HG03521 (cell line): ENCODE measurements around the gene SLC6A7.
"Not testable (repeated sequence)": the region's sequence is repeated elsewhere in the genome, so short reads cannot be mapped to it uniquely, and the experiment has no call there.

Experiments used
- ATAC-seq: cut with Tn5 transposase; IDR thresholded peaks from one replicate; pipeline ENCODE4 v1.9.1; 2021; ENCODE audit warnings: mild to moderate bottlenecking, moderate library complexity; ENCODE audit not compliant: unreplicated experiment

The SLC6A7 gene

DNA sequence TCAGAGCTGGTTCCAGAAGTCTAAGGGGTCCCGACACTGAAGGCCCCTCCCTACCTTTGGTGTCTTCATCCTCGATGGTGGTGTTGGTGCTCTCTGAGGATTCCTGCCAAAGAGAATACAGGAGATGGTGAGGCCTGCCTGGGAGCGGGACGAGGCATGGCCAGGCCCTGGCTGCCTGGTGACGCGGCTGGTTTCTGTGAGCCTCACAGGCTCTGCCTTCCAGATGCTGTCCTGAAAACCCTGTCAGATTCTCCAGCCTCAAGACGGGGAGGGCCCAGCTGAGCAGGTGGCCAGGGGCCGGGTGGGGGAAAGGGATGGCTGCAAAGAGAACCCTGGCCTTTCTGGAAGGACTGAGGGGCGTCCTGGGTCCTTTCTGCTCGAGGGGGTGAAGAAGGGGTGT is 48.8 kb downstream of the SLC6A7 start:
- no peak for ATAC-seq

DNA sequence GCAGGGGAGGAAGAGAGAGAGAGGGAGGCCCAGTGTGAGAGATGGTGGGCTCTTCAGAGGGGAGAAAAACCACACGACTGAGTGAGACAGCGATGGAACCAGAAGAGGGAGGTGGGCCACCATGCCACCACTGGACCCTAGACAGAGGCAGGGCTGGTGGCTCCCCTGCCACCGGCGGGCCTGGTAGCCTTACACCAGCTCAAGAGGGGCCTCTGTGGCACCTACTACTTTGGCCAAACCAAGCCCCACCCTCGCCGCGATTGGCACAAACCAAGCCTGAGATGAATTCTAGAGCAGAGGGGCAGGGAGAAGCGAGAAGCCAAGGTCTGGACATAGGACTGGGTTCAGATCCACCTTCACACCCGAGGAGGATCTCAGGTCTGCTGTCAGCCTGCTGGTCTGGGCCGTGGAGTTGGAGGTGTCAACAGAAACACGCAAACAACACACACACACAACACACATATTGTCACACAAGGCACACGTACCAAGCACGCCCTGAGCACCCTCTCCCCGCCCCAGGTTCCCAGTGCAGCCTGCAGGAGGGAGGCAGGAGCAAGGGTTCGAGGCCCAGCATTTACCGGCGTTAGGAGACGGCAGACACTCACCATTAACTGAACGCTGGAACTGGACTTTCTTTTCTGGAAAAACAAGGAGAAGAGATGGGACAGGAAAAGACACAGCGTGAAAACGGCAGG is 49.4 kb downstream of the SLC6A7 start:
- ATAC-seq: no peak

DNA sequence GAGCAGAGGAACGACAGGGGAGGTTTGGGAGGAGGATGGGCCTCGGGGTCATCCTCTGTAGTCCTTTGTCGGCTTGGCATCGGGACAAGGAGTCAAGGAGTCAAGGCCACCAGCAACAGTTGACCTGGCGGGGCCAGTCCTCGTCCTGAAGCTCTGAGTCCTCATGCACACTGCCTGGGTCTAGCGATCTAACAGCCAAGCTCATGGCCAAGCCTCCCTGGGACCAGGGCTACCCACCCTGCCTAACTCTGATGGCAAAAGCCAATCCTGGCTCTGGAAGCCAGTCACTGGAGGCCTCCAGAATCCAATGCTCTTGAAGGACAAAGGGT is 49.9 kb downstream of the SLC6A7 start:
- no peak for ATAC-seq

DNA sequence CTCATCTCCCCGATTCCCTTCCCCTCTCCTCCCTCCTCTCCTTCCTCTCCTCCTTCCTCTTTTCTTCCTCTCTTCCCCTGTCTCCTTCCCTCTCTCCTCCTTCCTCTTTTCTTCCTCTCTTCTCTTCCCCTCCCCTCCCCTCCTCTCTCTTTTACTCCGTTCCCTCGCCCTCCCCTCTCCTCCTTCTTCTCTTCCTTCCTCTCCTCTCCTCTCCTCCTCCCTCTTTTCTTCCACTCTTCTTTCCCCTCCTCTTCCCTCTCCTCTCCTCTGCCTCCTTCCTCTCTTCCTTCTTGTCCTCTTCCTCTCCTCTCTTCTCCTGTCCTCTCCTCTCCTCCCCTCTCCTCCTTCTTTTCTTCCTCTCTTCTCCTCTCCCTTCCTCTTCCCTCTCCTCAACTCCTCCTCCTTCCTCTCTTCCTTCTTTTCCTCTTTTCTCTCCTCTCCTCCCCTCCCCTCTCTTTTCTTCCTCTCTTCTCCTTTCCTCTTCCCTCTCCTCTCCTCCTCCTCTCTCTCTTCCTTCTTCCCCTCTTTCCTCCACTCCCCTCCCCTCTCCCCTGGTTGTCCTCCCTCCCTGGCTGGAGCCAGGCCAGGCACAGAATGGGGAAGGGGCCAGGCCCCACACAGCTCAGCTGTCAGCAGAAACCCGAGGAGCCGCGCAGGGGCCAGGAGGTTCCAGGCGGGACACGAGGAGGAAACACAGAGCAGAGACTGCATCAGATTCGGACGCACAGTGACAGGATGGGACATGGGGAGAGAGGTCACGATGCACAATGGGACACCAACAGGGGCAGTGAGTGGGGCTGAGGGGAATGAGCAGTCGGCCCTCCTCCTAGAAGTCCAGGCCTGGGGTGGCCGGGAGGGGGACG is 51.7 kb downstream of the SLC6A7 start:
- ATAC-seq: no peak

DNA sequence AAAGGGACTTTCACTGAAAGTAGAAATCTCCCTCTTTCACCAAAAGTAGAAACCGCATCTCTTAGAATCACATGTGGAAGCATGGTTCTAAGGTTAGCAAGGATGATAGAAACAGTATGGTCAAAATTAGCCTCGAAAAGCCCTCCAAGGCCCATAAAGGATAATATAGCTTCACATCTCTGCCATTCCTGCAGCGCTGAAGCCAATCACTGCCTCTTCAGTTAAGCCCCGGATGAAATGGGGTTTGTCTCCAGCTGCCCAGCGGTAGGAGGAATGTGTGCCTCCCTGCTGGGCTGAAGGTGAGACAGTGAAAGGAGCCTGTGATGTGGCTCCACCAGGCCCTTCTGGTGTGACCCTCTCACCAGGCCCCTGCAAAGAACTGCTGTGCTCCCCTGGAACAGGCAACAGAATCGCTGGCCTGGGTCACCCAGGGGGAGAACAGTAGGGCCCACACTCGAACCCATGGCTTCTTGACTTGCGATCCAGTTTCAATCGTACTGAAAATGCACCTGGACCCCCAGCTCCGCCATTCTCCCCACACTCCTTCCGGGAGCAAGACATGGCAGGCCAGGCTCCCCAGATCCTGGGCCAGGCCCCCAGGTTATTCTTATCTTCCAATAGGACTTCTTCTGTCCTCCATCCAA is 52.5 kb downstream of the SLC6A7 start:
- no peak for ATAC-seq

DNA sequence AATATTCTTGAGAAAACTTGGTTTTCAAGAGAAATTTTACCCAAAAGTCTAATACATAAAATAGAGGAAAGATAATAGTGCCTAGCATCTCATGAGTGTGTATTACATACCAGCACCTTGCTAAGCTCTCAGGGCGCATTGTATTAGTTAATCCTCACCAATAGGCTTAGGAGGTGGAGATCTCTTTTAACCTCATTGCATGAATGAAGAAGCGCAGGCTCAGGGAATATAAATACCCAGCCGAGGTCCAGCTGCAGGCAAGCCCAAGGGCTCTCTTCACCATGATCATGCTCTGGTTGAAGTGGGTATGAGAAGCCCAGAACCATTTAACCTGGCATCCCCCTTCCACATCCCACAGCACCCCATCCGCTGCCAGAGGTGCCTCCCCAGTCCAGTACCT is 53.7 kb downstream of the SLC6A7 start:
- no peak for ATAC-seq

DNA sequence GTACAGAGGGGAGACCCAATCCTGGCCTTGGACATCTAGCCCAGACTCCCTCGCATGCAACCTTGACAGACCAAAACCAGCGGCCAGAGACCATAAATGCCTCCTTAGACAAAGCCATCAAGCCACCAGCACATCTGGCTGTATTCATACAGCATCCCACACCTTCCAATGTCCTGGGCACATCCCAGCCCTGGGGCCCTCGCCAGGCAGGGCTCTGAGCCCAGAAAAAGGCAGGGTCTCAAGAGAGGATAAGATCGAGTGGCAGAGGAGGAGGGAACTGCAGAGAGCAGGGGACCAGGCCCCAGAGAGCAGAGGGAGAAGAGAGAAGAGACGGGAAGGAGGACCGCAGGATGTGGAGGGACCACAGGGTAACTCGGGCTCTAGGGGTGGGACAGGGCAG is 54.3 kb downstream of the SLC6A7 start:
- ATAC-seq: no peak

DNA sequence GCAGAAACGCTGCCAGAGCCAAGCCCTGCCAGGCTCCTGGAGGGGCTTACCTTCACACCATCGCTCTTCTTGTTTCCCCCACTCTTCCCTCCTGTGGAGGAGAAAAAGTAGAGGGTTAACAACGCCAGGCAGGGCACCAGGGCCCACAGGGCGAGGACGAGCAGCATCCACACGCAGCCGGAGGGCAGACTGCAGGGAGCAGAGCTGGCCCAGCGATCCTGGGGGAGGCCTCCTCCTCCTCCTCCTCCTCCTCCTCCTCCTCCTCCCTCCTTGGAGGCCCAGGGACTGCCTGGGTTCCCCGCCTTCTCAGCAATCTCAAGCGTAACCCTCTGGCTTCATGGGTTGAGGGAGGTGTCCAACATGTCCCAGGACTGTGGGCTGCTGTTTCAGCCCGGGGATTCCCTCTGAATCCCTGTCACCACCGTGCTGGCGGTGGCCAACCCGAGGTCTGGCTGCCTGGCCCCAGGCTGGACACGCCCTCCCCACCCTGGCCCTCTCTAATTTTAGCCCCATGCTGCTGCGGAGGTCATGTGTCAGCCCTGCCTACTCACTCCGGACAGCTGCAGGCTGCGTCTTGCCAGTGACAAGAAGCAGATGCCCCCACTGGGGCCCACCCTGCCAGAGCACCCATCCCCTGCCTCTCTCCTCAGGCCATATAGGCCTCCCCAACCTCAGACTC is 55.4 kb downstream of the SLC6A7 start:
- no peak for ATAC-seq

DNA sequence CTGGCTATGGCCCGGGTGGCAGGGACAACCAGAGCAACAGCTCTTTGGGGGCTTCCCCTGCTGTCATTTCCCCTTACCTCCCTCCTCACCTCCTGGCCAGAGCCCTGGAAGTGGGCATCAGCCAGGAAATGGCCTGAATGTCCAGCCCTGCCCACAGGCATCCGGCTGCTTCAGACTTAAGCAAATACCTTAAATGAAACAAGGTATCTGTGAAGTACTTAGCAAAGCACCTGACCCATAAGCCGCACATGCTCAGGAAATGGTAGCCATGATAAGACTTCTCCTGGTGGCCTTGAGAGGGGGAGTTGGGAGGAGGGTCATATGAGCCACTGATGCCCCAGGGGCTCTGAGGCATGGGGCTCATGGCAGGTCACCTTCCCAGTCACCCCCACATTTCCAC is 55.9 kb downstream of the SLC6A7 start:
- no peak for ATAC-seq

DNA sequence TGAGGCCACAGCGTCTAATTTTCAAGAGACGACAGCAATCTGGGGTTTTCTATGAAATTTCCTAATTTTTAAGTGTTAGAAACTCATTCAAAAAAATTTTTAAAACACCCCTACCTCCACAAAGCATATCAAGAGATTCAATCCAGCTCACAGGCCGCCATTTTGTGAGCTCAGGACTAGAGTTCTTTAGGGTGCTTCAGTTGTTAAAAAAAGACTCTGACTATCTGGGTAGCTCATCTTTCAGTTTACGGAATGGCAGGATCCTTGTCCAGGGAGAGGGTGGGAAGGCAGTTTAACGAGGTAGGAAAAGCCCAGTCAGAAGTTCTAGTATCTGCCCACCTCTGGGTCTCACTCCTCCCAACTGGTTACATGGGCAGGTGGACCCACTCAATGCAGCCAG is 56.6 kb downstream of the SLC6A7 start:
- ATAC-seq: no peak

DNA sequence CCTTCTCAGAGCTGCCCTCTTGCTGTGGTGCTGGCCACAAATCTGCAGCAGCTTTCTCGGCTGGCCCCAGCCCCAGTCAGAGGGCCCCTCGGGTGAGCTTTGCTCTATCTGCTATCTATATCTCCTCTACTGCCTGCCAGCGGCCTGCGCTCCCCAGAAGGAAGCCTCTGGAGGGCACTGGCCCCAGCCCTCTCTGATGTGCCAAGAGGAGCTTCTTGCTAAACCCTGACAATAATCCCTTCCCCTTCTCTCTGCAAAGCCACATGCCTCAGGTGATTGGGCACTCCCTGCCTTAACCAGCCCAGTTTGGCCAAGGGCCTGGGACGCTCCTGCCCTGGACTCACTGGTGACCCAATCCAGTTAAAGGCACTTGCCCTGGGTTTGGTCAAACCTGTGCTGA is 57.0 kb downstream of the SLC6A7 start:
- ATAC-seq: no peak

DNA sequence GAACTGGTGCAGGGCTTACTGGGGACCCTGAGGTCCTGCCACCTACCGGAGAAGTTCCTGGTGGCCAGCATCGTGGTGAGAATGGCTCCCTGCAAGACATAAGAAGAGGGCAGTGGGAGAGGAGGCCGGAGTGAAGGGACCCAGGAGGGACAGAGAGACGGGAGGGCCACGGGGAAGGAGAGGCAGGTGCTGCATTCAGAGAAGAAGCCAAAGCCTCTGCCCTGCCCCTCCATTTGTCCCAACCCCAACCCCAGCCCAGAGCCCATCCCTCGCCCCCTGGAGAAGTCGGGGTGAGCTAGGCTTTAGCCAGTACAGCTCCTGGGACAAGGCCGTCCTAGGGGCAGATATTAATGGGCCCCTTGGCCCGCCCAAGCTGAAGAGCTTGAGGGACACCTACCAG is 57.9 kb downstream of the SLC6A7 start:
- ATAC-seq: no peak

DNA sequence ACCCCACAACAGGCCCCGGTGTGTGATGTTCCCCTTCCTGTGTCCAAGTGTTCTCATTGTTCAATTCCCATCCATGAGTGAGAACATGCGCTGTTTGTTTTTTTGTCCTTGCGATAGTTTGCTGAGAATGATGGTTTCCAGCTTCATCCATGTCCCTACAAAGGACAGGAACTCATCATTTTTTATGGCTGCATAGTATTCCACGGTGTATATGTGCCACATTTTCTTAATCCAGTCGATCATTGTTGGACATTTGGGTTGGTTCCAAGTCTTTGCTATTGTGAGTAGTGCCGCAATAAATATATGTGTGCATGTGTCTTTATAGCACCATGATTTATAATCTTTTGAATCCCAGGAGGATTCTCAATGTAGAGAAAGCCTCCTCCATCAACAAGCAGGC is 58.6 kb downstream of the SLC6A7 start:
- ATAC-seq: not testable (repeated sequence)

DNA sequence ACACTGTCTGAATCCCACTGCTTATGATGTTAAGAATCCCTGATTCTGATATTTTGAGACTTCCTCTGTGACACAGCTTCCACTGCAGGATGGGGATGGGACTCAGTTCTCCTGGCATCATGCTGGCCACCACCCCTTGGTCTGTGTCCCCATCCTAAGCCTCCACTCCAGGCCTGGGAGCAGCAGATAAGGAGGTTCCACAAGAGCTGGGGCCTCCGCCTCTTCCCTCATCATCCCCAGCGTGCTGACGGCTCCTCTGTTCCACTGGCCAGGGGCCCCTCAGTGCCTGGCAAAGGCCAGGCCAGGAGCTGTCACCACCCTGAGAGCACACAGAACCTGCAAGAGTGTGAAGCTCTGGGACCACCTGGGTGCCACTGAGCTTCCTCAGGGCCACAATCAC is 59.1 kb downstream of the SLC6A7 start:
- no peak for ATAC-seq

DNA sequence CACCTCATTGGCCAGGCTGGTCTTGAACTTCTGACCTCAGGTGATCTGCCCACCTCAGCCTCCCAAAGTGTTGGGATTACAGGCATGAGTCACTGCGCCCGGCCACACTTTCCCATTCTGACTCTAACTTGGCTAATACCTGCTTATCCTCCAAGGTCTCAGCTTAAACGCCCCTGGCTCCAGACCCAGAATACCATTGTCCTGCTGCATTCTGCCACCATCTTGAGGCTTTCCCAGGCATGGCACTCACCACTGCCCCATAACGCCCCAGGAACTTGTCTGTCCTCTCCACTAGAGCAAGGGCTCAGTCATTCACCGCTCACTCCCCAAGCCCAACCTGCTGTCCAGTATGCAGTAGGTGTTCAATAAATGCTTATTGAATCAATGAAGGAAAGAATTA is 59.9 kb downstream of the SLC6A7 start:
- ATAC-seq: no peak

DNA sequence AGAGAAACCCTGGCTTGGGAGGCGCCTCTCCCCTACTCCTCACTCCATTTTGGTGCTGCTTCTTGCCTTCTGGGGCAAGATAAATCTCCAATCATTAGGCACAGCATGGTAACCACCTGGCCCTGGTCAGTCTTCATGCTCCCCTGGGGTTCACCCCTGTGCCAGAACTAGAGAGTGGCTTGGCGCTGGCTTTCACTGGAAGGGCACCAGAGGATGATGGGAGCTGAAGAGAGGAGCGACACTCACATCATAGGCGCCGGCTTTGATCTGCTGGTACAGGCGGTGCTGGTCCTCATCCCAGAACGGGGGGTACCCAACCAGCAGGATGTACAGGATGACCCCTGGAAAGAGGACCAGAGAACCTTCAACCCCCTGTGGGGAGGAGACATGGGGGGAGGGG is 61.6 kb downstream of the SLC6A7 start:
- no peak for ATAC-seq

DNA sequence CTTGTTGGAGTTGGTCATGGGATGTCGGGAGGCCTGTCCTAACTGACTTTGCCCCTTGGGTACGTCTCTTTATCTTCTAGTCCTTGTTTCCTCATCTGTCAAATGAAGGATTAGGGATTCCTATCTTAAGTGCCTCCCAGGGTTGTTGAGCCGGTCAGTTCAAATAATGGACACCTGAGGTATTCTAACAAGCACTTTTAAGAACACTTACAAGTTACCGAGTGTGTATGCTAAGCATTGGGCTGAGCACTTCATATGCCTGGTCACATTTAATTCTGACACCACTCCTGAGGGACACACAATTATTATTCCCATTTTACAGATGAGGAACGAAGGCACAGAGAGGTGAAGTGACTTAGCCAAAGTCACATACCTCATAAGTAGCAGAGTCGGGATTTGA is 62.6 kb downstream of the SLC6A7 start:
- ATAC-seq: no peak

DNA sequence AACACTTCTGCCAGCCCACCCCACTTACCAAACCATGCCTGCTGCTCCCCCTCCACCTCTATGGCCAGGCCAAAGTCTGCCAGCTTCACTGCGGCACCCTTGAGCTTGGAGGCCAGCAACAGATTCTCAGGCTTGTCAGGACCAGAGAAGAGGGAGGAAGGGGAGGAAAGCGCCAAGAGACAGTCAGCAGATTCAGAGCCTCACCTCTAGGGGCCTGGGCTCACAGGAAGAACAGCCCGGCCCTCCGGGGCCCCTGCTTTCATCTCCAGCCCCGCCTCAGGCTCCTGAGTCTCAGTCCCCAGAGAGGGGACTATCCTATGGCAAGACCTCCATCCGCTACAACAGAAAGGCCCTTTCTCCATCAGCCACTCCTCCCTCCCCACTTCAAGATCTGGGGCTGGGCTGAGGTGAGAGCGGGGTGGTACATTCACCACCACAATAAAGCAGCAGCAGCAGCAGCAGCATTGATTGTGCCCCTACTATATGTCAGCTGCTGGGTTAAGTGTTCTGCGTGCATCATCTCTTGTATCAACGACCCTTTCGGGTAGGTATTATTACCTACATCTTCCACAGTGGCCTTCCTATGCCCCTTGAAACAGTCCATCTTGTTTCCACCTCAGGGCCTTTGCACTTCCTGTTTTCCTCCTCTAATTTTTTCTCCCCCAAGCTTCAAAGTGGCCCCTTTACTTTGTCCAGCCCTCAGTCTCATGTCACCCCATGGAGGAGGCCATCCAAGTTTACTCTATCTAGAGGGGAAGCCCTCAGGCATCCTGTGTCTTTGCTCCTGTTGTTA is 63.8 kb downstream of the SLC6A7 start:
- ATAC-seq: no peak

DNA sequence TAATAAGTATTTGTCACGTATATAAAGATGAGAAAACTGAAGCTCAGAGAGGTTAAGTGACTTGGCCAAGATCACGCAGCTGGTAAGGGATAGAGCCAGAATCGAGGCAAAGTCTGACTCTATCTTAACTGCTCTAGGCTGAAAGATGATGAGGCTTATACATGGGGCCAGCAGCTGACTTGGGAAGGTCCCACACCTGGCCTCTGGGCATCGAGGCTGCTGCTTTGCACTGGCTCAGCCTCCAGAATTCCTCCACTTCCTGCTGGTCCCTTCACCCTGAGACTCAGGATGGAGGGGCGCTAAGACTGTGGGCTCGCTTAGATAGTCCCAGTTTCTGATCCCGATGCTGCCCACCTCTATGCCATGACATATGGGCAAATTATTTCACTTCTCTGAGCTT is 64.5 kb downstream of the SLC6A7 start:
- no peak for ATAC-seq

DNA sequence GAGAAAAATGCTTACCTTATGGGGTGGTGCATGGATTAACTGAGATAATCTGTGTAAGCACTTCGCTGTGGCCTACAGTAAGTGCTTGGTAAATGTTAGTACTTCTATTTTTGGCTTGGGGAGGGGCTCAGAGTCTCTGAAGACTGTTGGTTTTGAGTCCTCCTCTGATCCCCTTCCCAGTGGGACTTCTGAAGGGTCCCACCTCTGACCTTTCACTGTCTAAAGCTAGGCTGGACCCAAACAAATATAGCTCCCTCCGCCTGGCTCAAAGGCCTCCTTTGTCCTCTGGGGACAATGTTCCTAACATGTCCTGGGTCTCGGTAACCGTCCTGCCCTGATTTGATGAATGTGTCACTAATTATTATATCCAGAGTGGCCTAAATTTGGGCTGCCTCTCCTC is 64.9 kb downstream of the SLC6A7 start:
- ATAC-seq: no peak
